Measurements from ENCODE around the gene SLC6A11.

GRCh38 chr3:10927551-10927950 lies 111.5 kb downstream of the SLC6A11 start:
- TF ChIP-seq CTCF (IDR thresholded peaks at IDR 0.05 in 4 of 5, conservative IDR thresholded peaks at IDR 0.05 in 1 of 5), result no peak
- TF ChIP-seq POLR2A (IDR thresholded peaks at IDR 0.05), result no peak

Measured in gastrocnemius medialis (tissue), 4 donors.